GM18909 (cell line): Measurements from ENCODE around the gene CTNNA2.

Source experiments
- ATAC-seq: cut with Tn5 transposase; IDR thresholded peaks from one replicate; pipeline ENCODE4 v1.9.1; 2021; ENCODE audit warnings: mild to moderate bottlenecking; ENCODE audit not compliant: unreplicated experiment, poor library complexity

CTNNA2 gene

GRCh38 chr2:79964966-79965365 is 452.1 kb downstream of the CTNNA2 start:
- ATAC-seq, result no peak

- no peak for ATAC-seq
These were observed 453.5 kb downstream of the CTNNA2 start for GRCh38 chr2:79966369-79966768.

- no peak for ATAC-seq
These were observed 454.0 kb downstream of the CTNNA2 start for GRCh38 chr2:79966882-79967281.

DNA sequence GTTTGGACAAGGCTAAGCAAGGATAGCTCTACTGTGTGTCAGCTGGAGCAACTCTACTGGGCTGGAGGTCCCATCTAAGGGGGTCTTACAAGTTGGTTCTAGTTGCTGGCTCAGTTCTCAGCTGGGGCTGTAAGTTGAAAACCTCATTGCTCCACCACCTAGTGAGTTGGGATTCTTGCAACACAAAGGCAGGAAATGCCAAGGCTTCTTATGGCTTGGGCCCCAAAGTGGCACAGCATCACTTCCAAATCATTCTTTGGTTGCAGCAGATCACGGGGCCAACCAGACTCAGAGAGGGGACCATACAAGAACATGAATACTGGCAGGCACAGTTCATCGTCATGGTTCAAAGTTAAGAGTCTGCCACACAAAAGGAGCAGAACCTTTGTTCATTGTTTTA is 459.0 kb downstream of the CTNNA2 start:
- ATAC-seq, result no peak

- no peak for ATAC-seq
These were observed 459.8 kb downstream of the CTNNA2 start for GRCh38 chr2:79972661-79973060.

GRCh38 chr2:79975791-79976565 is 463.1 kb downstream of the CTNNA2 start:
- ATAC-seq, result no peak

- ATAC-seq, result no peak
These were observed 464.9 kb downstream of the CTNNA2 start for GRCh38 chr2:79977792-79978191.

GRCh38 chr2:79980116-79980515 is 467.3 kb downstream of the CTNNA2 start:
- no peak for ATAC-seq

- no peak for ATAC-seq
These were observed 468.0 kb downstream of the CTNNA2 start for GRCh38 chr2:79980816-79981215.

- no peak for ATAC-seq
These were observed 468.5 kb downstream of the CTNNA2 start for GRCh38 chr2:79981316-79981715.

DNA sequence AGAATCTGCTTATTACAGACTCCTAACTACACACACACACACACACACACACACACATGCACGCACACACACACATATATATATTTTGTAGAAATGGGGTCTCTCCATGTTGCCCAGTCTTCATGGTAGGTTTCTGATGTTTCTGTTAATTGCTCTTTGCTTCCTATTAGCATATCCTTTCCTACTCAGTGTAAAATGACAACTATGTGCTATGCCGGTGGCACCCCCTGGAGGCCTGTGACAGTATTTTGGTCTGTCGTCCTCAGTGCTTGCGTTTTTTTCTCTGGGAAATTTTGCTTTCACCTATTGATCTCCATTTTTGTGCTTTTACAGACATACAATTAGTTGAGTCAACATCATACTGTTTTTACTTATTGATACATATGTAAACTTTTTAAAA is 469.6 kb downstream of the CTNNA2 start:
- ATAC-seq, result no peak

- no peak for ATAC-seq
These were observed 471.6 kb downstream of the CTNNA2 start for GRCh38 chr2:79984476-79984875.

DNA sequence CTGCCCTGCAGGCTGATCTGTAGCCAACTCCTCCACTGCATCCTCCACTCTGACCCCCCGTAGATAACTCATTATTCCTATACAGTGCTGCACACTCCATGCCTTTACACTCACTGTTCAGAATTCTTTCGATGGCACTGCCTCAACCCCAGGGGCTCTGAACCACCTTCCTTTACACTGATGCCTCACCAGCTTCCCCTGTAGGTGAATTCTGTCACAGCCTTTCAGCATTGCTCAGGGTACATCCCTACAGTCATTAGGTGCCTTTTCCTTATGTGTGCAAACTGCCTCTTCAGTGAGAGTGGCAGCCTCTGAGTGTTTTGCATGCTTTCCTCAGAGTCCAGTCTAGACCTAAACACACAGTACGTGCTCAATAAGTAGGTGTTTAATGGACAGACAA is 472.3 kb downstream of the CTNNA2 start:
- ATAC-seq, result no peak

DNA sequence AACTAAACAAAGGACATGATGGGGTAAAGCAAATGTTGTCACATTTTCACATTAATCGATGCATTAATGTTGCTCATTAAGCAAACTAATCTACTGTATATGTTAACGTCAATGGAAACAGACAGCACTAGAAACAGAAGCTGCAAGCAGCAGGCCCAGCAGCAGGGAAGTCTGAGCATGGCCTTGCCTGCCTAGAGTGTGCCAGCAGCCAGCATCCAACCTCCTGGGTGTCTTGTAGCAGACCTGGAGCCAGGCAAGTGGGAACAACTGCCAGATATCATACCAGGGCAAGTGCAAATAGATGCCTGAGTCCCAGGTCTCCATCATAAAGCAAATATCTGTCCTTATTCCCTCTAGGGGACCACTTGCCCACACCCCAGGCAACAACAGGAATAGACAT is 472.7 kb downstream of the CTNNA2 start:
- no peak for ATAC-seq

GRCh38 chr2:79993144-79993543 is 480.3 kb downstream of the CTNNA2 start:
- no peak for ATAC-seq

GRCh38 chr2:79994161-79994560 is 481.3 kb downstream of the CTNNA2 start:
- ATAC-seq, result no peak

DNA sequence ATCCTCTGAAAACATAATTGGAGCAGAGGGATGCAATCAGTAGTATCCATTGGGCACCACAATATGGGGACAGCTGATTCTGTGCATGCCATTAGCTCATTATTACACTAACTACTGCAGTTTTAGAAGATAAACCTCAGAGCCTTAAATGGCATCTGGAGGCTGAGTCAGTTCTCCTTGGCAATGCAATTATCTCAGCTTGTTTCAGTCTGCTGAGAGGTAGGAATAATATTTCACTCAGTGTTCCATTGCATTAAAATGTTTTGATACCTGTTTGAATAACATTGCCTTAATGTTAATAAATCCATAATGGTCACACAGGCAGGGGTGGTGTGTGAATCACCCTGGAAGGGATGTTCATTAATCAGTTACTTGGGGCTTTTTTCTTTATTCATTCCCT is 482.1 kb downstream of the CTNNA2 start:
- no peak for ATAC-seq

DNA sequence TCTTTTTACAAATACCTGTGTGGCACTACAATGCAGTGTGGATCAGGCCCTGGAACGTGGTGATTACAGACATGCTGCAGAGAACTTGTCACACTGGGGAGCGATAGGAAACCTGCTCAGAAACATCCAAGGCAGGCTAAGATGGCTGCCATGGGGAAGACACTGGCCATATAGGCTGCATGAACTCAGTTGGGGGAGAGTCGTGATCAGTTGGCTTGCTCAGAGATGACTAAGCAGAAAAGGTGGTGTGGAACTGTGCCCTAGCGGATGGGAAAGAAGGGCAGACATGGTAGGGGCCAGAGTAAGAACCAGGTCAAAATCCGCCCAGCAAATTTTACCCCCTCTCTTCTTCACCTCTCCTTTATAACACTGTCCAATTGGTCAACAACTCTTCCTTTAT is 483.9 kb downstream of the CTNNA2 start:
- no peak for ATAC-seq

GRCh38 chr2:80001701-80002101 is 488.9 kb downstream of the CTNNA2 start:
- no peak for ATAC-seq

DNA sequence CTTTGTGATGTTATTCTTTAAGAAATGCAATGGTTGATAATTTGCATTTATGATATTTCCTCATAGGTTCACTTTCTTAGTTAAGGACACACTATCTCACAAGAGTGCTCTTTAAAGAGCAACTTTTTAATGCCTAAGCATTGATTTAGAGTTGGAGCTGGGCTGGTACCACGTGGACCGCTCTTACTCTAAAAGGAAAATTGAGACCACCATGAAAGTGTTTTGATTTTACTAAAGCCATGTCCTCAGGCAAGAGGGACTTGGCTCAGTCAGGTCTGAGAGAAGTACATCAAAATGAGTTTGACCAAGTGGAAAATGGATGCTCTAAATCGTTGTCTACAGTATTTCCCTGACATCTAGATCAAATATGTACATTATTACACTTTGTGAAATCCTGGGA is 489.3 kb downstream of the CTNNA2 start:
- no peak for ATAC-seq

DNA sequence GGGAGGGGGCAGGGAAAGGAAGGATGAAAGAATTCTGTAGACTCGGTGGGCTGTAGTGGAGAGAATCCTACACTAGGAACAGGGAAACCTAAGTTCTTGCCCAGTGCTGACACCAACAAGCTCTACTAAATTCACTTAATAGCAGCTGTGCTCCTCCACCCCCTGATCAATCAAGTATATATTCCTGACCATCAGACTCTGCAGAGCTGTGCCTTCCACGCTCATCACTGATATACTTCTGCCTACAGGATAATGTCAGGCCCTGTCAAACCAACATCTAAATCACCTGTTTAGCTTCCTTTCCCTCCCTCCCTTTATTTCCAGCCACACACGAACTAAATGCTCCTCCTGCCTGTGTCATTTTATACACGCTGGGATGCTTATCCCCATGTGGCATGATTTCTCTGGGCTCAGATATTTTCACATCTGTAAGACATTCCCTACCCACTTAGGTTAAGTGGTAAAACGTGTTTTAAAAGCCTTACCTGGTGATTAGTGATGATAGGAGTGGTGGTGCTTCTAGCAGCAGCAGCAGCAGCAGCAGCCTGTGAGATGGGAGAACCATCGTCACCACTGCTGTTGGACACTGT is 489.8 kb downstream of the CTNNA2 start:
- no peak for ATAC-seq
